ENCODE results near the gene PRSS53. TPM values are rescaled to one million over a fixed set of nuclear protein-coding genes. Genes with fewer than 3 reads are reported as not detected.

Gene PRSS53
- total and polyA plus RNA-seq, 2 experiments from 2014 or later: 0.36 to 2.7 TPM

DNA sequence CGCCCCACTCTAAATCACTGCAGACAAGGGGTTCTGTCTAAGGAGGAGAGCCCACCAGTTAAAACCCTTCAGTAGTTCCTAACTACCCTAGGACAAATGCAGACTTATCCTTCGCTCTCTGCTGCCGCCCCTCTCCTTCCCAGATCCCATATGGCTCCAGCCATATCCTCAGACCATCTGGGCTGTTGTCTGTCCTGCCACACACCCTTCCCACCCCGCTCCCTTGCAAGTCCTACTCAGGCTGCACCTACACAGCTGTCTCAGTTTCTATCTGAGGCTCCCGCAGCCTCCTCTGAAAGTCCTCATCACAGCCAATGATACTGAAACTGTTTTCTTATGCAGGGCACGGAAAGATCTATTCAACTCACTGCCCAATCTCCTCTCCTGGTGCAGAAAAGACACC, 18.7 kb upstream of the PRSS53 start:
- TF ChIP-seq EZH2phosphoT487 (IDR thresholded peaks at IDR 0.05; ENCODE audit: unreplicated experiment): no peak
- no peak for TF ChIP-seq ZNF114 (CRISPR knock-in tag; IDR thresholded peaks at IDR 0.05)
- no peak for TF ChIP-seq EZH2 (IDR thresholded peaks at IDR 0.05; ENCODE audit: low read depth, unreplicated experiment)
- TF ChIP-seq, protein P1, sequence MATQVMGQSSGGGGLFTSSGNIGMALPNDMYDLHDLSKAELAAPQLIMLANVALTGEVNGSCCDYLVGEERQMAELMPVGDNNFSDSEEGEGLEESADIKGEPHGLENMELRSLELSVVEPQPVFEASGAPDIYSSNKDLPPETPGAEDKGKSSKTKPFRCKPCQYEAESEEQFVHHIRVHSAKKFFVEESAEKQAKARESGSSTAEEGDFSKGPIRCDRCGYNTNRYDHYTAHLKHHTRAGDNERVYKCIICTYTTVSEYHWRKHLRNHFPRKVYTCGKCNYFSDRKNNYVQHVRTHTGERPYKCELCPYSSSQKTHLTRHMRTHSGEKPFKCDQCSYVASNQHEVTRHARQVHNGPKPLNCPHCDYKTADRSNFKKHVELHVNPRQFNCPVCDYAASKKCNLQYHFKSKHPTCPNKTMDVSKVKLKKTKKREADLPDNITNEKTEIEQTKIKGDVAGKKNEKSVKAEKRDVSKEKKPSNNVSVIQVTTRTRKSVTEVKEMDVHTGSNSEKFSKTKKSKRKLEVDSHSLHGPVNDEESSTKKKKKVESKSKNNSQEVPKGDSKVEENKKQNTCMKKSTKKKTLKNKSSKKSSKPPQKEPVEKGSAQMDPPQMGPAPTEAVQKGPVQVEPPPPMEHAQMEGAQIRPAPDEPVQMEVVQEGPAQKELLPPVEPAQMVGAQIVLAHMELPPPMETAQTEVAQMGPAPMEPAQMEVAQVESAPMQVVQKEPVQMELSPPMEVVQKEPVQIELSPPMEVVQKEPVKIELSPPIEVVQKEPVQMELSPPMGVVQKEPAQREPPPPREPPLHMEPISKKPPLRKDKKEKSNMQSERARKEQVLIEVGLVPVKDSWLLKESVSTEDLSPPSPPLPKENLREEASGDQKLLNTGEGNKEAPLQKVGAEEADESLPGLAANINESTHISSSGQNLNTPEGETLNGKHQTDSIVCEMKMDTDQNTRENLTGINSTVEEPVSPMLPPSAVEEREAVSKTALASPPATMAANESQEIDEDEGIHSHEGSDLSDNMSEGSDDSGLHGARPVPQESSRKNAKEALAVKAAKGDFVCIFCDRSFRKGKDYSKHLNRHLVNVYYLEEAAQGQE (IDR thresholded peaks at IDR 0.05; ENCODE audit: unreplicated experiment): no peak
- no peak for TF ChIP-seq JUNB (IDR thresholded peaks at IDR 0.05; ENCODE audit: unreplicated experiment)
- no peak for TF ChIP-seq NANOG (IDR thresholded peaks at IDR 0.05; ENCODE audit: borderline replicate concordance)
- TF ChIP-seq POLR2AphosphoS5 (IDR thresholded peaks at IDR 0.05; ENCODE audit: low read depth): no peak
- no peak for TF ChIP-seq STAT1 (IDR thresholded peaks at IDR 0.05; ENCODE audit: unreplicated experiment)
- TF ChIP-seq, protein P2, sequence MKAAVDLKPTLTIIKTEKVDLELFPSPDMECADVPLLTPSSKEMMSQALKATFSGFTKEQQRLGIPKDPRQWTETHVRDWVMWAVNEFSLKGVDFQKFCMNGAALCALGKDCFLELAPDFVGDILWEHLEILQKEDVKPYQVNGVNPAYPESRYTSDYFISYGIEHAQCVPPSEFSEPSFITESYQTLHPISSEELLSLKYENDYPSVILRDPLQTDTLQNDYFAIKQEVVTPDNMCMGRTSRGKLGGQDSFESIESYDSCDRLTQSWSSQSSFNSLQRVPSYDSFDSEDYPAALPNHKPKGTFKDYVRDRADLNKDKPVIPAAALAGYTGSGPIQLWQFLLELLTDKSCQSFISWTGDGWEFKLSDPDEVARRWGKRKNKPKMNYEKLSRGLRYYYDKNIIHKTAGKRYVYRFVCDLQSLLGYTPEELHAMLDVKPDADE (IDR thresholded peaks at IDR 0.05): no peak
- Histone ChIP-seq H3K9me2 (ENCODE audit: insufficient read depth) (no peaks in the 10 kb centered on the region), H3K27me3 (ENCODE audit: insufficient read depth) (no peaks in the 10 kb centered on the region), H3K27ac (ENCODE audit: low read depth) (no peak overlapping the region), H3K4me3 (peak overlapping the region; percentile 87; the same call in 1 of the 2 replicates), H3K4me2 (peak overlapping the region; percentile 87), H3K79me2 (replicated peaks; ENCODE audit: insufficient read depth) (no peaks in the 10 kb centered on the region), H3K4me1 (ENCODE audit: insufficient read depth) (peaks cover 6% of the 10 kb centered on the region; the same call in 1 of the 2 replicates), H2AFZ (peak overlapping the region; percentile 96), H3F3A (replicated peaks; ENCODE audit: low read depth) (peaks cover 5% of the 10 kb centered on the region; the same call in 1 of the 2 replicates), H4K20me1 (replicated peaks; ENCODE audit: insufficient read depth) (peaks cover under 1% of the 10 kb centered on the region), H3K36me3 (ENCODE audit: insufficient read depth) (no peaks in the 10 kb centered on the region)
- ATAC-seq (no peak), DNase-seq (ENCODE audit: low spot score) (no peak)
- Mint-ChIP-seq H3K27ac (no peak overlapping the region), H3K4me3 (peak overlapping the region; percentile 77), H3K27me3 (ENCODE audit: insufficient read depth, low read depth, poor library complexity) (peaks cover 18% of the 10 kb centered on the region), H3K9me3 (peaks cover 15% of the 10 kb centered on the region), H3K36me3 (ENCODE audit: low read depth) (peaks cover 21% of the 10 kb centered on the region), H3K4me1 (peaks cover 9% of the 10 kb centered on the region; the same call in 1 of the 3 replicates)

DNA sequence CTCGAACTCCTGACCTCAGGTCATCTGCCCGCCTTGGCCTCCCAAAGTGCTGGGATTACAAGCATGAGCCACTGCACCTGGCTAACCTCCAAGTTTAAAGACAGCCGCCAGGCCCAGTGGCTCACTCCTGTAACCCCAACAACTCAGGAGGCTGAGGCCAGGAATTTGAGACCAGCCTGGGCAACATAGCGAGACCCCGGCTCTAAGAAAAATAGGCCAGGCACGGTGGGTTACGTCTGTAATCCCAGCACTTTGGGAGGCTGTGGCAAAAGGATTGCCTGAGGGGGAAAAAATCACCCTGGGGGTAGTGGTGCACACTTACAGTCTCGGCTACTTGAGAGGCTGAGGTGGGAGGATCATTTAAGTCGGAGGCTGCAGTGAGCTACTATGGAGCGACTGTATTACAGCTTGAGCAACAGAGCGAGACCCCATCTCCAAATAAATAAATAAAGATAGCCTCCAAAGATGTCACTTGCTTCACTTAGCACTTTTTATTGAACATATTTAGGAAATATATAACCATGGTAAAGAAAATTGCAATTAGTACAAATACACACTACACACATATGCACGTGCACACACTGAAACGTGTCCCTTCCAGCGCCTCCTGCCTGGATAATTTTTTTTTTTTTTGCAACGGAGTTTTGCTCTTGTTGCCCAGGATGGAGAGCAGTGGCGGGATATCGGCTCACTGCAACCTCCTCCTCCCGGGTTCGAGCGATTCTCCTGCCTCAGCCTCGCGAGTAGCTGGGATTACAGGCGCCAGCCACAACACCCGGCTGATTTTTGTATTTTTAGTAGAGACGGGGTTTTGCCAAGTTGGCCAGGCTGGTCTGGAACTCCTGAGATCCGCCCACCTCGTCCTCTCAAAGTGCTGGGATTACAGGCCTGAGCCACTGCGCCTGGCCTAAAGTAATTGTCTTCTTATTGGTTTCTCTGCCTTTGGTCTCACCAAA, 18.0 kb upstream of the PRSS53 start:
- H3K27me3 ChIP-seq (ENCODE audit: insufficient read depth): no peaks in the 10 kb centered on the region
- peaks cover 9% of the 10 kb centered on the region; the same call in 1 of the 3 replicates for H3K4me1 Mint-ChIP-seq
- H3K4me3 Mint-ChIP-seq: peak overlapping the region; percentile 77; the same call in 1 of the 3 replicates
- no peaks in the 10 kb centered on the region for H3K9me2 ChIP-seq (ENCODE audit: insufficient read depth)
- H3K4me2 ChIP-seq: no peak overlapping the region
- no peak overlapping the region for H3K27ac ChIP-seq (ENCODE audit: low read depth)
- ATAC-seq (no peak), DNase-seq (ENCODE audit: low spot score) (no peak)
- H2AFZ ChIP-seq: no peak overlapping the region
- H3K4me1 ChIP-seq (ENCODE audit: insufficient read depth): peaks cover 6% of the 10 kb centered on the region; the same call in 1 of the 2 replicates
- peaks cover 18% of the 10 kb centered on the region for H3K36me3 Mint-ChIP-seq (ENCODE audit: low read depth)
- peaks cover 16% of the 10 kb centered on the region for H3K9me3 Mint-ChIP-seq
- no peak overlapping the region for H3K4me3 ChIP-seq
- H3F3A ChIP-seq (replicated peaks; ENCODE audit: low read depth): peaks cover 5% of the 10 kb centered on the region; the same call in 1 of the 2 replicates
- no peak overlapping the region for H3K27ac Mint-ChIP-seq
- peaks cover 18% of the 10 kb centered on the region for H3K27me3 Mint-ChIP-seq (ENCODE audit: insufficient read depth, low read depth, poor library complexity)
- no peaks in the 10 kb centered on the region for H3K36me3 ChIP-seq (ENCODE audit: insufficient read depth)
- H4K20me1 ChIP-seq (replicated peaks; ENCODE audit: insufficient read depth): no peaks in the 10 kb centered on the region; the same call in 1 of the 2 replicates
- no peaks in the 10 kb centered on the region for H3K79me2 ChIP-seq (replicated peaks; ENCODE audit: insufficient read depth)
- TF ChIP-seq EZH2 (IDR thresholded peaks at IDR 0.05; ENCODE audit: low read depth, unreplicated experiment) (no peak), EZH2phosphoT487 (IDR thresholded peaks at IDR 0.05; ENCODE audit: unreplicated experiment) (no peak), NANOG (IDR thresholded peaks at IDR 0.05; ENCODE audit: borderline replicate concordance) (no peak), JUNB (IDR thresholded peaks at IDR 0.05; ENCODE audit: unreplicated experiment) (no peak), STAT1 (IDR thresholded peaks at IDR 0.05; ENCODE audit: unreplicated experiment) (no peak), ZNF331 (CRISPR knock-in tag; IDR thresholded peaks at IDR 0.05; ENCODE audit: low read depth) (no peak)
- TF ChIP-seq, protein P3, sequence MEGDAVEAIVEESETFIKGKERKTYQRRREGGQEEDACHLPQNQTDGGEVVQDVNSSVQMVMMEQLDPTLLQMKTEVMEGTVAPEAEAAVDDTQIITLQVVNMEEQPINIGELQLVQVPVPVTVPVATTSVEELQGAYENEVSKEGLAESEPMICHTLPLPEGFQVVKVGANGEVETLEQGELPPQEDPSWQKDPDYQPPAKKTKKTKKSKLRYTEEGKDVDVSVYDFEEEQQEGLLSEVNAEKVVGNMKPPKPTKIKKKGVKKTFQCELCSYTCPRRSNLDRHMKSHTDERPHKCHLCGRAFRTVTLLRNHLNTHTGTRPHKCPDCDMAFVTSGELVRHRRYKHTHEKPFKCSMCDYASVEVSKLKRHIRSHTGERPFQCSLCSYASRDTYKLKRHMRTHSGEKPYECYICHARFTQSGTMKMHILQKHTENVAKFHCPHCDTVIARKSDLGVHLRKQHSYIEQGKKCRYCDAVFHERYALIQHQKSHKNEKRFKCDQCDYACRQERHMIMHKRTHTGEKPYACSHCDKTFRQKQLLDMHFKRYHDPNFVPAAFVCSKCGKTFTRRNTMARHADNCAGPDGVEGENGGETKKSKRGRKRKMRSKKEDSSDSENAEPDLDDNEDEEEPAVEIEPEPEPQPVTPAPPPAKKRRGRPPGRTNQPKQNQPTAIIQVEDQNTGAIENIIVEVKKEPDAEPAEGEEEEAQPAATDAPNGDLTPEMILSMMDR (conservative IDR thresholded peaks at IDR 0.05; ENCODE audit: low read depth in 2 of 2): no peak
